ENCODE measurements around the gene SEMA5B. TPM values are rescaled to one million over a fixed set of nuclear protein-coding genes. Genes with fewer than 3 reads are reported as not detected.

Gene SEMA5B
- total RNA-seq, 1 donor from 2014 or later: not detected

GRCh38 chr3:122992676-122993075 is 34.9 kb downstream of the SEMA5B start:
- no peak for DNase-seq (ENCODE audit: low read depth)
- H3K4me3 ChIP-seq (ENCODE audit: low read depth, low read length): no peak overlapping the region
- TF ChIP-seq, protein P1, sequence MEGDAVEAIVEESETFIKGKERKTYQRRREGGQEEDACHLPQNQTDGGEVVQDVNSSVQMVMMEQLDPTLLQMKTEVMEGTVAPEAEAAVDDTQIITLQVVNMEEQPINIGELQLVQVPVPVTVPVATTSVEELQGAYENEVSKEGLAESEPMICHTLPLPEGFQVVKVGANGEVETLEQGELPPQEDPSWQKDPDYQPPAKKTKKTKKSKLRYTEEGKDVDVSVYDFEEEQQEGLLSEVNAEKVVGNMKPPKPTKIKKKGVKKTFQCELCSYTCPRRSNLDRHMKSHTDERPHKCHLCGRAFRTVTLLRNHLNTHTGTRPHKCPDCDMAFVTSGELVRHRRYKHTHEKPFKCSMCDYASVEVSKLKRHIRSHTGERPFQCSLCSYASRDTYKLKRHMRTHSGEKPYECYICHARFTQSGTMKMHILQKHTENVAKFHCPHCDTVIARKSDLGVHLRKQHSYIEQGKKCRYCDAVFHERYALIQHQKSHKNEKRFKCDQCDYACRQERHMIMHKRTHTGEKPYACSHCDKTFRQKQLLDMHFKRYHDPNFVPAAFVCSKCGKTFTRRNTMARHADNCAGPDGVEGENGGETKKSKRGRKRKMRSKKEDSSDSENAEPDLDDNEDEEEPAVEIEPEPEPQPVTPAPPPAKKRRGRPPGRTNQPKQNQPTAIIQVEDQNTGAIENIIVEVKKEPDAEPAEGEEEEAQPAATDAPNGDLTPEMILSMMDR (conservative IDR thresholded peaks at IDR 0.05; ENCODE audit: low read depth, low read length): no peak

DNA sequence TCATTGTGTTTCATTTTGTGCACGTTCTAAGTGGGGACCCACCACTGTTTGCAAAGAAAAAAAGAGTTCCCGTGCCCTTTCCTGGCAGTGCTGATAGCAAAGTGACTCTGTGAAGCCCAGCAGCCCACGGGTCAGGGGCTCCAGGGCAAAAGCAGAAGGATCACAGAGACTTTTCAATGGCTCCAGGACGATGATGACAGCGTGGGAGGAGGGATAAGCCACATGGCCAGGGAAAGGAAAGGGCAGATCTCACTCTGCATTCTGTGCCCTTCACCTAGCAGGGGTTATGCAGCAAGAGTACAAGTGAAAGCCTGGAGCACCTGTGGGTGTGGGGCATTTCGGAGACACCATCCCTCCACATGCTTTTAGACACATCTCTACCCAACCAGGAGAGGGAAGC is 35.4 kb downstream of the SEMA5B start:
- no peak for DNase-seq (ENCODE audit: low read depth)
- no peak overlapping the region for H3K4me3 ChIP-seq (ENCODE audit: low read depth, low read length)
- TF ChIP-seq, protein P1 (conservative IDR thresholded peaks at IDR 0.05; ENCODE audit: low read depth, low read length): no peak

DNA sequence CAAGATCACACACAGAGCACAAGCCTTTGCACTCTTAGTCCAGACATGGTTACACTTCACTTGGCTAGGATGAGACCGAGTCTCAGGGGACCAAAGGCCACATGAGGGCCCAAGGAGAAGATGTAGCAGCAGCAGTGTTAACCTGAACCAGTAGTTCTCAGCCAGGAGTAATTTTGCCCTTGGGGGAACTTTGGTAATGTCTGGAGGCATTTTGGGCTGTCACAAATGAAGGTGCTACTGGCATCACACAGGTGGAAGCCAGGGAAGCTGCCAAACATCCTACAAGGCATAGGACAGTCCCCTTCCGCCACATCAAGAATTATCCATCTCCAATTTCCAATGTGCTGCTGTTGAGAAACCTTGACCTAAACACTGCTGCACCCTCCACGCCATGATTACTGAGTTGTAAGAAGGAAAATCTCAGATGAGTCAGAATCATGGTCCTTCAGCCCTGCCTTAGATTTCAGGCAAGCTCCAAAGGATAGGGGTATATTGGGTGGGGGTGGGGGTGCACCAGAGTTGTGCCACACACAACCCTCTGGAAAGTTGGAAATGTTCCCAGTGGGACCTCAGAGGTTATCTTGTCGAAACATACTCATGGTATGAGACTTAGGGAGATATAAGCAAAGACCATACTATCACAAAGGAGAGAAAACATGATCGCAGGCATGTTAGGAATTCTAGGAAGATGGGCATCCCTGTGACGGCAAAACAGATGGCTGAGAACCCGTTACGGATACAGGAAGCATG is 36.2 kb downstream of the SEMA5B start:
- DNase-seq (ENCODE audit: low read depth): no peak
- no peak overlapping the region for H3K4me3 ChIP-seq (ENCODE audit: low read depth, low read length)

DNA sequence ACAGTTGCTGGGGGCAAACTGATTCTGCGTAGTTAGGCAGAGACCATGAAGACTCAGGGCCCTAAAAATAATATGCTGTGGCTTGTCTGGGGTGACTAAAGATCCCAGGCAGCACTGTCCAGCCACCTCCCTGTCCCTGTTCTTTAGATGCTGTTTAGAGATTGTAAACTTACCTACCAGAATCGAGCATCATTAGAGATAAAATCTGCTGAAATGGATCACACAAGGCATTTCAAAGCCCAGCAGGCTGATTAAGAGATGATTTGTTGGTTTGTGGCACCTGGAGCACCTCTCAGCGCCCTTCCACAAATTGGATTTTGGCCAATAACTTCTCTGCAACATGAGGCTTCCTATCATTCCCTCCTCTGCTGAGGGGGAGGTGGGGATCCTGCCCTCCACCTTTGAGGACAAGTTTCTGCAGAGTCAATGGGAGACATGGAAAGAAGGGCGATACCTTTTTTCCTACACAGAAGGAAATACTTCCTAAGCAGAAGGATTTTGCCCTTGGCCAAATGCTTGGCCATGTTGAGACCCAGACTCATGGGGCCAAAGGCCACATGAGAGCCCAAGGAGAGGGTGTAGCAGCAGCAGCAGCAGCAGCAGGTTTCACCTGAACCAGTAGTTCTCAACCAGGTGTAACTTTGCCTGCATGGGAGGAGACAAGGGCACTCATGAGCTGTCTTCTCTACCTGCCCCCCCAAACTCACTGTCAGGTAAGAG is 37.5 kb downstream of the SEMA5B start:
- H3K4me3 ChIP-seq (ENCODE audit: low read depth, low read length): no peak overlapping the region
- no peak for DNase-seq (ENCODE audit: low read depth)
- TF ChIP-seq, protein P1 (conservative IDR thresholded peaks at IDR 0.05; ENCODE audit: low read depth, low read length): no peak

More for the DNA sequence above, 36.2 kb downstream of the SEMA5B start:
- TF ChIP-seq, protein P1 (conservative IDR thresholded peaks at IDR 0.05; ENCODE audit: low read depth, low read length): no peak

DNA sequence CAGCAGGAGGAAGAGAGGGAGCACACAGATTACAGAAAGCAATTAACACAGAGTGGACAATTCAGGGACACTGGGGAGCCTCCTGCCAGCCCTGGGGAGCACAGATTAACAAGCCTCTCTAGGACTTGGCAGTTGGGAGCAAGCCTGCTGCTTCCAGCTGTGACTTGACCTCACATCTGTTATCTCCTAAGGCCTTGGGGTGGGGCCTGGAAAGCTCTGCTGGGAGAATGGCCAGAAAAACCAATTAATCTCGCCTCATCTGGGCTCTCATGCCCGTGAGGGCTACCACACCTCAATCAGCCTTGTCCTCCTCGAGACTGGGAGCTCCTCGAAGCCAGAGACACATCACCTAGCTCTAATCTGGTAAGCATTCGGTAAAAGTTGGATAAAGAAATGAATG is 39.1 kb downstream of the SEMA5B start:
- TF ChIP-seq, protein P1 (conservative IDR thresholded peaks at IDR 0.05; ENCODE audit: low read depth, low read length): no peak
- no peak for DNase-seq (ENCODE audit: low read depth)
- no peak overlapping the region for H3K4me3 ChIP-seq (ENCODE audit: low read depth, low read length)

DNA sequence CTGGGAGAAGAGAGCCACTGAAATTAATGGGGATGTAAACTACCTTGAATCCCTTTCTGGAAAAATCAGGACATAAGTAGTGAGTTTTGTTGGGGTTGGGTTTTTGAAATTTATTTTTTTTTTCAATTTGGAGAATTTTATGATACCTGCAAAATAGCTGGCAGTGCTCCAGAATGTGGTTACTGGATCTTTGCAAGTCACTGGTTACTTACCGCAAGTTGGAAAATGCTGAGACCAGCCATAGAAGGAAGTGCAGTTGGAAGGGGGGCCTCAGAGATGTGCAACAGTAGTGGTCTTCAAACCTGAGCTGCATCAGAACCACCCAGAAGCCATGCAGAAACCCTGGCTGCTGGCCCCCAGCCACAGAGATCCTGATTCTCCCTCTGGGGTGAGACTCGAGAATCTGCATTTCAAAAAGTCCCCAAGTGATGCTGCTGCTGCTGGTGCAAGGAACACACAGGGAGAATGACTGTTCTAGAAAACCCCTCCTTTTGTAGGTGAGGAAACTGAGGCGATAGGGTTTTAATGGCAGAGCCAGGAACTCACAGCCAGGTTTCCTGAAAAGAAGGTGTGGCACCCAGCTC is 39.7 kb downstream of the SEMA5B start:
- no peak overlapping the region for H3K4me3 ChIP-seq (ENCODE audit: low read depth, low read length)
- no peak for DNase-seq (ENCODE audit: low read depth)
- TF ChIP-seq, protein P1 (conservative IDR thresholded peaks at IDR 0.05; ENCODE audit: low read depth, low read length): no peak

Data from epithelial cell of proximal tubule (primary cell).